OCI-LY7 (cell line): Measurements from ENCODE around the gene BRK1. TPM values are rescaled to one million over a fixed set of nuclear protein-coding genes. Genes with fewer than 3 reads are reported as not detected.

ENCODE experiments used
- BruUV-seq: library from RNA; stranded (reverse); fragments of 400-500 nt; replicated peaks from 2 replicates; lab custom pipeline; 2021; lab: Mats Ljungman, UMichigan
- CTCF ChIA-PET: fragments of 300-600 bp; sonication (Branson Sonifier 250); formaldehyde crosslinking; loops from one replicate; lab custom pipeline; 2022; ENCODE audit warnings: antibody characterized with exemption; ENCODE audit not compliant: unreplicated experiment; lab: Charles Lee
- POLR2A ChIA-PET: fragments of 300-600 bp; sonication (Branson Sonifier 250); formaldehyde crosslinking; loops from one replicate; lab custom pipeline; 2022; ENCODE audit warnings: antibody characterized with exemption; lab: Charles Lee
- DNase-seq: peaks from one replicate; pipeline ENCODE4 v3.0.0-alpha.2; 2015; ENCODE audit warnings: low spot score
- H2AFZ ChIP-seq: fragments of 200-600 bp; sonication (generic), shearing (Covaris generic); 2 replicates; pipeline ENCODE4 v1.6.1; 2014; ENCODE audit warnings: mild to moderate bottlenecking, antibody characterized with exemption, low read length, moderate library complexity
- H3K27ac ChIP-seq: fragments of 200-600 bp; sonication (generic); 2 replicates; pipeline ENCODE4 v1.5.1; 2014; ENCODE audit warnings: mixed run types, low read depth, mild to moderate bottlenecking, moderate library complexity, low read length, inconsistent platforms; ENCODE audit not compliant: poor library complexity, severe bottlenecking
- H3K36me3 ChIP-seq: fragments of 200-600 bp; sonication (generic); 2 replicates; pipeline ENCODE4 v1.6.1; 2014; ENCODE audit warnings: mild to moderate bottlenecking, antibody characterized with exemption, low read length, moderate library complexity, mixed read lengths; ENCODE audit not compliant: insufficient read depth
- H3K4me1 ChIP-seq: fragments of 200-600 bp; sonication (generic); 2 replicates; pipeline ENCODE4 v1.5.1; 2014; ENCODE audit warnings: mild to moderate bottlenecking, low read length; ENCODE audit not compliant: insufficient read depth, poor library complexity, severe bottlenecking
- H3K4me2 ChIP-seq: fragments of 200-600 bp; sonication (generic); 2 replicates; pipeline ENCODE4 v1.6.1; 2014; ENCODE audit warnings: mild to moderate bottlenecking, low read length
- H3K4me3 ChIP-seq: fragments of 200-600 bp; sonication (generic); 2 replicates; pipeline ENCODE4 v1.5.1; 2014; ENCODE audit warnings: mild to moderate bottlenecking, low read depth, low read length; ENCODE audit not compliant: poor library complexity, severe bottlenecking
- H3K79me2 ChIP-seq: fragments of 200-600 bp; sonication (generic); 2 replicates; pipeline ENCODE4 v1.6.1; 2016; ENCODE audit warnings: low read depth, mild to moderate bottlenecking, low read length, moderate library complexity, mixed read lengths; ENCODE audit not compliant: insufficient read depth
- H3K9me2 ChIP-seq: fragments of 200-600 bp; sonication (generic); 2 replicates; pipeline ENCODE4 v1.6.1; 2016; ENCODE audit warnings: mild to moderate bottlenecking, low read length, mixed read lengths; ENCODE audit not compliant: insufficient read depth
- H3K9me3 ChIP-seq: fragments of 200-600 bp; sonication (generic); 2 replicates; pipeline ENCODE4 v1.6.1; 2014; ENCODE audit warnings: mild to moderate bottlenecking, mixed run types, low read length, mixed read lengths
- H4K20me1 ChIP-seq: fragments of 200-600 bp; sonication (generic); 2 replicates; pipeline ENCODE4 v1.6.1; 2014; ENCODE audit warnings: mild to moderate bottlenecking, antibody characterized with exemption, low read length, moderate library complexity, mixed read lengths; ENCODE audit not compliant: insufficient read depth
- EZH2phosphoT487 ChIP-seq: fragments of 200-600 bp; sonication (generic); IDR thresholded peaks from 2 replicates; pipeline ENCODE4 v1.6.1; 2018; ENCODE audit warnings: low read depth, borderline replicate concordance, mild to moderate bottlenecking, mixed run types, antibody characterized with exemption, low read length, moderate library complexity, mixed read lengths
- intact Hi-C: fragments of 100-400 bp; cut with micrococcal nuclease; formaldehyde crosslinking; loops from one replicate; pipeline ENCODE4 v1.10.0; 2022; ENCODE audit not compliant: unreplicated experiment
- total RNA-seq, 2 experiments: library from RNA; depleted of rRNA in 1 of 2; stranded (reverse); fragments of >200 nt in 1 of 2; shearing (Covaris generic) in 1 of 2; gene quantifications; 2 replicates each; pipeline ENCODE4 v1.2.3, GENCODE V29; 2014 to 2022
- TF ChIP-seq, protein P1 (sequence below): fragments of 200-600 bp; sonication (generic); conservative IDR thresholded peaks from 2 replicates; pipeline ENCODE4 v1.5.1; 2014; ENCODE audit warnings: mild to moderate bottlenecking, antibody characterized with exemption, low read length, moderate library complexity, mixed read lengths

The BRK1 gene
- total RNA-seq, 2 experiments from 2014 or later, result 80.4 to 102 TPM

DNA sequence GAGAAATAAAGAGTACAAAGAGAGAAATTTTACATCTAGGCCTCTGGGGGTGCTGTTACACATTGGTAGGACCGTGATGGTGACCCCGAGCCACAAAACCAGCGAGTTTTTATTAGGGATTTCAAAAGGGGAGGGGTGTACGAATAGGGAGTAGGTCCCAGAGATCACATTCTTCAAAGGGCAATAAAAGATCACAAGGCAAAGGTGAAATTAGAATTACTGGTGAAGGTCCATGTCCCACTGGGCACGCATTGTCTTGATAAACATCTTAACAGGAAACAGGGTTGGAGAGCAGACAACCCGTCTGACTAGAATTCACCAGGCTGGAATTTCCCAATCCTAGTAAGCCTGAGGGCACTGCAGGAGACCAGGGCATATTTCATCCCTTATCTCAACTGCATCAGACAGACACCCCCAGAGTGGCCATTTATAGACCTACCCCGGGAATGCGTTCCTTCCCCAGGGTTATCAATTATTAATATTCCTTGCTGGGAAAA lies 53.6 kb downstream of the BRK1 start:
- Histone ChIP-seq H3K9me3 (peaks cover 14% of the 10 kb centered on the region; the same call in 1 of the 2 replicates), H3K9me2 (no peaks in the 10 kb centered on the region), H3K79me2 (no peaks in the 10 kb centered on the region), H3K4me2 (no peak overlapping the region), H3K4me3 (no peak overlapping the region), H3K27ac (no peak overlapping the region), H3K4me1 (peaks cover 52% of the 10 kb centered on the region), H4K20me1 (no peaks in the 10 kb centered on the region), H2AFZ (no peak overlapping the region), H3K36me3 (peaks cover 6% of the 10 kb centered on the region)
- no peak for DNase-seq
- TF ChIP-seq EZH2phosphoT487, result no peak
- TF ChIP-seq, protein P1, sequence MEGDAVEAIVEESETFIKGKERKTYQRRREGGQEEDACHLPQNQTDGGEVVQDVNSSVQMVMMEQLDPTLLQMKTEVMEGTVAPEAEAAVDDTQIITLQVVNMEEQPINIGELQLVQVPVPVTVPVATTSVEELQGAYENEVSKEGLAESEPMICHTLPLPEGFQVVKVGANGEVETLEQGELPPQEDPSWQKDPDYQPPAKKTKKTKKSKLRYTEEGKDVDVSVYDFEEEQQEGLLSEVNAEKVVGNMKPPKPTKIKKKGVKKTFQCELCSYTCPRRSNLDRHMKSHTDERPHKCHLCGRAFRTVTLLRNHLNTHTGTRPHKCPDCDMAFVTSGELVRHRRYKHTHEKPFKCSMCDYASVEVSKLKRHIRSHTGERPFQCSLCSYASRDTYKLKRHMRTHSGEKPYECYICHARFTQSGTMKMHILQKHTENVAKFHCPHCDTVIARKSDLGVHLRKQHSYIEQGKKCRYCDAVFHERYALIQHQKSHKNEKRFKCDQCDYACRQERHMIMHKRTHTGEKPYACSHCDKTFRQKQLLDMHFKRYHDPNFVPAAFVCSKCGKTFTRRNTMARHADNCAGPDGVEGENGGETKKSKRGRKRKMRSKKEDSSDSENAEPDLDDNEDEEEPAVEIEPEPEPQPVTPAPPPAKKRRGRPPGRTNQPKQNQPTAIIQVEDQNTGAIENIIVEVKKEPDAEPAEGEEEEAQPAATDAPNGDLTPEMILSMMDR, result peak; percentile 68
- POLR2A ChIA-PET, result no interaction called here
- no TSS peak for BruUV-seq
- intact Hi-C loops, result no loop called here
- CTCF ChIA-PET, result no interaction called here

GRCh38 chr3:10170915-10171478 lies 55.5 kb downstream of the BRK1 start:
- POLR2A ChIA-PET, result interaction anchor here (0.7 to 1.4 kb wide), 5 partner anchors 9 to 39 kb away, joined by 3 to 6 read pairs (median 3); no protein-coding TSS in a partner anchor

More at GRCh38 chr3:10170915-10171478, 55.5 kb downstream of the BRK1 start:
- DNase-seq, result peak; percentile 90
- Histone ChIP-seq H3K9me3 (peaks cover 14% of the 10 kb centered on the region; the same call in 1 of the 2 replicates), H3K36me3 (peaks cover 6% of the 10 kb centered on the region), H3K4me3 (peak overlapping the region; percentile 17), H3K27ac (peak overlapping the region; percentile 68), H3K79me2 (no peaks in the 10 kb centered on the region), H4K20me1 (no peaks in the 10 kb centered on the region), H2AFZ (peak overlapping the region; percentile 81), H3K4me1 (peaks cover 48% of the 10 kb centered on the region), H3K9me2 (no peaks in the 10 kb centered on the region), H3K4me2 (peak overlapping the region; percentile 51)
- CTCF ChIA-PET, result no interaction called here
- BruUV-seq, result no TSS peak
- TF ChIP-seq EZH2phosphoT487, result no peak
- TF ChIP-seq, protein P1, result no peak
- intact Hi-C loops, result loop anchor here (1.0 kb wide), 1 partner anchor 54 kb away; no protein-coding TSS in a partner anchor
